GM21723 (cell line): ENCODE results near the gene MGAT1.
"Not testable (repeated sequence)": the region's sequence is repeated elsewhere in the genome, so short reads cannot be mapped to it uniquely, and the experiment has no call there.

ENCODE experiments used
- ATAC-seq: cut with Tn5 transposase; IDR thresholded peaks from one replicate; pipeline ENCODE4 v1.9.1; 2021; ENCODE audit warnings: mild to moderate bottlenecking, moderate library complexity; ENCODE audit not compliant: unreplicated experiment

MGAT1 gene

GRCh38 chr5:180807046-180807445, 4.4 kb upstream of the MGAT1 start:
- ATAC-seq, result no peak

DNA sequence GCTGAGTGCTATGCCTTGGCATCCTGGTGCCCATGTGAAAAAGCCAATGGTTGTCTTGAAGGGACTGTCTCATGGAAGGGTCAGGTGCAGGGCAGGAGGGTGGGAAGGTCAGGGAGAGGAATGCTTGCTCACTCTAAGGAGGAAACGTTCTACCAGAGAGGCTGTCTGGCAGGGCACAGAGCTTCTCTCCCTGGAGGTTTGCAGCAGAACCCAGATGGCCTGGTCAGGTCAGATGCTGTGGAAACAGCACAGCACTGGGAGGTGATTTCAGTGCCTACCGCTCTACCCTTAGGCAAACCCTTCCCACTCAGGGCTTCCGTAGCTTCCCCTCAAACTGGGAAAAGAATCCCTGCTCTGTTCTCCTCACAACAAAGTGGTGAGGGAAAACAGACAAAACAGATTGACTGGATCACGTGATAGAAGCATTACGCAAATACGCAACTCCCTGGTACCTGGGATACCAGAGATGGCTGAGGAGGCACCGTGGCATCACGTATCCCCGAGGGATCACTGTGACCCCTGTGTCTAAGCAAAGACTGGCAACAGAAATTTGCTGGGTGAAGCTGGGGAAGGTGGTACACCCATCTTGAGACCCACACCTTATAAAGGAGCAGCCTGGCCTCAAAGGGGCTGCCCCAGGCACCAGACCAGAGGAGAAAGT, 3.9 kb upstream of the MGAT1 start:
- ATAC-seq, result no peak

DNA sequence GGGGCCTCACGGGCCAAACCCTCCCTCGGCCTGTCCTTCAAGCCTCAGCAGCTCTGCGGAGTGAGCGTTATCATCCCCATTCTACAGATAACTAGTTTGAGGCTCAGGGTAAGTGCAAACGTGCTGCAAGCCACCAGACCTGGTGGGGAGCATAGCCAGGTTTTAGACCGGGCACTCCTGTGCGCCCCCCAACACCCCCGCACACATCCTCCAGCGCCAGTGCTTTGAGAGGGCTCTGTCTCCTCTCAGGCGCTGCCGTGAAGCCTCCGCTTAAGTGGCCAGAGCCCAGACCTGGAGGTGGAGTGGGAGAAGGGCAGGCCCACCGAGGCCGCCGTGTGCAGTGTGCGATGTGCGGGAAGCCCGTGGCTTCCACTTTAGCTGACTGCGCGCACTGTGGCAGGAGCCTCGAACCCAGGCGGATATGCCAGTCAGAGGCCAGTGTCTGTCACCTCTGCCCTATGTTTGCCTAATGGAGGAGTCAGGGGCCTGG, 1.6 kb upstream of the MGAT1 start:
- peak; percentile 5 for ATAC-seq

DNA sequence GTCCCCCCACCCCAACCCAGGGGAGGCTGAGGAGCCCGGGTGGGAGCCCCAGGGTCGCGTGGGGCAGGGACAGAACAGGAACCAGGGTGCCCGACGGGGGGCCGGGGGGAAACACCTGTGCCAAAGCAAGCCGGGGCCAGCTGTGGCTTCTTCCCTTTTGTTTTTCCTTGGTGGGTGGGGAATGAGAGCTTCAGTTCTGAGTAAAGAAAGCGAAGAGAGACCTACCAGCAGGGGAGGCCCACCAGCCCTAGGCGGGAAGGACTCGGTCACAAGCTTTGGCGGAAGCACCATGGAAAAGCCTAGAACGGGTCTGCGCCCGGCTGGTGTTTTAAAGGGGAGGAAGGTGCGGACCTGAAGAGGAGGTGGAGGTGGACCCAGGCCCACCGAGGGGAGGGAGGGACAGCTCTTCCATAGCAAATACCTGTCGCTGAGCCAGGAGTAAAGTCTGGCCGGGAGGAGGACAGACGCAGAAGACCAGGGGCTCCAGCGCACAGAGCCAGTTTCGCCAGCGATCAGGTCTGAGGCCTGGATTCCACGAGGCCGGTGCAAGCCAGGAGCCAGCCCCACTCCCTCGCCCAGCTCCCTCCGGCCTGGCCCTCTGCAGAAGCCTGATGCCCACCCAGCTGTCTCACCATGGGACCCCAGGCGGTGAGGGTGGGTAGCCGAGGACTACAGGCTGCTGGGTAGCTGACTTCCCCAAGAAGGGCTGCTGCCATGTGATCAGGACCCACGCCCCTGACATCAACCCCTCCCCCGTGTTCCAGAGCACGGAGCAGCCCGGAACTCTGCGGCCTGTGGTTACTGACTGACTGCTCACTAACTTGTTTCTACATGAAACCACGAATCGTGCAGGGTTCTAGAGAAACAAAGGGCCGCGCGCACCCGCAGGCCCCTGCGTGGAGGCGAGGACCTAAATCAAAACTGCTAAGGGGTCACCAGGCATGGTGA, 849 bp upstream of the MGAT1 start:
- ATAC-seq, result peak; percentile 63

DNA sequence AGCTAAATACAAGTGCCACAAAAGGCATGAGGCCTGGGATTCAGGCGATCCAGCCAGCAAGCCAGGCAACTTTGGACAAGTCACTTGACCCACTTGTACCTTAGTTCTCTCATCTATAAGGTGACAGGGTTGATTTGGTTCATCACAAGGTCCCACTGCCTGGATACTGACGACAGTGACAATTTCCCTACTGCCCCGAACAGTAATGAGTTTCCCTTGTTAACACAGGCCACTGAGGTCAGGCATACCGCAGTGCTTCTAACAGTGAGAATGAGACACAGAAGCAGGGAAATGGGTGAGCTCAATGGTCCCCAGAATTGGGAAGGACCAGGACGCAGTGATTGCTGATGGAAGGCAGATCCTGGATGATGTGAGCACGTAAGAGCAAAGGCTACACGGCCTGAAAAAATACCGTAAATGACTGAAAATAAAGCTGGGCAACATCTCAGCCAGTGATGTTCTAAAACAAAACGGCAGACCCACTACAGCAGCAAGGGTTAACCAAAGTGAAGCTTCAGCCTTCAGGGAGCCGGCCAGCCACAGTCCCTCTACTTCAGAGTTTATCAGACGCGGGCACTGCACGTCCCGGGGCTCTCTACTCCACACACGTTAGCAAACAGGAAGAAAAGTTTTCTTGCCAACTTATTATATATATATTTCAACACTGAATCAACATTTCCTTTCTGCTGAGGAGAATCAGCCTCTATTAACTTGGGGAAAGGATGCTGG, 846 bp downstream of the MGAT1 start:
- no peak for ATAC-seq

GRCh38 chr5:180799902-180800801, 2.5 kb downstream of the MGAT1 start:
- ATAC-seq, result no peak

- no peak for ATAC-seq
These were observed 3.4 kb downstream of the MGAT1 start for GRCh38 chr5:180799194-180799593.

- no peak for ATAC-seq
These were observed 4.4 kb downstream of the MGAT1 start for GRCh38 chr5:180798193-180798592.

GRCh38 chr5:180797256-180798192, 5.1 kb downstream of the MGAT1 start:
- no peak for ATAC-seq

GRCh38 chr5:180795771-180796313, 6.8 kb downstream of the MGAT1 start:
- no peak for ATAC-seq

DNA sequence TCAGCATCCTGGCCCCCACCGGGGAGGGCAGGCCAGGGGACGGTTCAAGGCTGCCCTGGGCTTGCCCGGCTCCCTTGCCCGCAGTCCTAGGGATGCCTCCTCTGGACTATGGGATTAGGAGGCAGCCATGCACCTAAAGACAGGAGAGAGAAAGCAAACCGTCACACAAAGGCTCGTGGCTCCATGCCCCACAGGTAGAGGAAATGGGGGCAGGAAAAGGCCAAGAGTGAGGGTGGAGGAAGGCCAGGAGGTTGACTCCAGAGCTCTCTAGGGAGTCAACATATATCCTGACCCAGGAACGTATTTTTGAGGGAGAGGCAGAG, 9.7 kb downstream of the MGAT1 start:
- ATAC-seq, result no peak

DNA sequence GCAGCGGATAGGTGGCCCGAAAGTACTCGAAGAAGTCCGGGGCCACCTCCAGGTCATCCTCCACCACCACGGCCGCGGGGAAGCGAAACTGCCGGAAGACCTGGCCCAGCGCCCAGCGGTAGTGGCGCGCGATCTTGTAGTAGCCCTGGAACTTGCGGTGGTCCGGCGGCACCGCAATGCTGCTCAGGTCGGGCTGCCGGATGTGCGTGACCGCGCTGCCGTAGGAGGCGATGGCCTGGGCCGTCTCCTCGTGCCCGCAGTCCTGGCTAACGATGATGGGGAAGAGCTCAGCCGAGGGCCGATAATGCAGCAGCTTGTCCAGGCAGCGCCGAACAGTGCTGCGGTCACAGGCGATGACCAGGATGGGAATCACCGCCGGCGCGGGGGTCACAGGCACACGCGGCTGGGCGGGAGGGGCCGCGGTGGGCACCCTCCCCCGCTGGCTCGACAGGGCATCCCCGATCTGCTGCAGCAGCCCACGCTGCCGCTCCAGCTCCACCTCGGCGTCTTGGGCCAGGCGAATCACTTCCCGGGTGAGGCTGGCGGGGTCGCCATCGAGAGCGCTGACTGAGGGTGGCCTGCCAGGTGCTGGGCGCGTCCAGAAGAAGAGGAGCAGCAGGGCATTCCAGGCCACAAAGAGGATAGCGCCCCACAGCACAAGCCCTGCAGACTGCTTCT, 10.2 kb downstream of the MGAT1 start:
- no peak for ATAC-seq

DNA sequence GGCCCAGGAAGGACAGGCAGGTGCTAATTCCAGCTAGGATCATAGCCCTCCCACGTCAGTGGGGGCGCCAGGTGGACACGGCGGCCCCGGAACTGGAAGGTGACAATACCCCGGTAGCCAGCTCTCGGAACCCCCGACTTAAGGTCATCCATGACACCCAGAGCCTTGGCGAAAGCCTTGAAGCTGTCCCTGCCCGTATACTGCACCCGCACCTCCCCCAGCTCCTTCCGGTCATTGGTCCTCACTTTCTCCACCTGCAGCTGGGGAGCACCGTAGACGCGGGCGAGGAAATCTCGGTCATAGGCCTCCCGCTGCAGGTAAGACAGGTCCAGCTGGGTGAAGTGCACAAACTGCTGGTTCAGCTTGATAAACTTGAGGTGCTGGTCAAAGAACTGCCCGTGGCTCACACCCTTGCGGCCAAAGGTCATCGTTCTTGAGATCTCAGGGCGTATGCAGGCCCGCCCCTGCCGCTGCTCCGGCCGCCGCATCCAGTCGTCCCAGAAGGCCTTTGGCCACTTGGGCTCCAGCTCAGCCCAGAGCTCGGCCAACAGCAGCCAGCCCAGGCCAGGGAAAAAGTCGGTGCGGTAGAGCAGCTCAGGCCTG, 10.9 kb downstream of the MGAT1 start:
- no peak for ATAC-seq

DNA sequence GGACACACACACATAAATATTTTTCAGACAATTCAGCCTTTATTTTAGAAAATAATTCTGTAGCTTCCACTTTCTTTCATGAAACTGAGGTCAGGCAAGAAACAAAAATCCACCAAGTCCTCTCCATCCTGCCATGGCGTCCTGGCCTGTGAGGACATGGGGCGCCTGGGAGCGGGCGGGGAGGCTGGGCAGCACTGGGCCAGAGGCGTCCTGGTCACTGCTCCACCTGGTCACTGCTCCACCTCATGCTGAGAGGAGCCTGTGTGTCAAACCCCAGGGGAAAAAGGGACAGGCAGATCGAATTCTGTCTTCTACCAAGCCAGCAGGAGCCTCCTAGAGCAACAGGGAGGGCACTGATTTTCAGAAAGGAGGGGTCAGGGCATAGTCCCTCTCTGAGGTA, 12.1 kb downstream of the MGAT1 start:
- ATAC-seq, result no peak

DNA sequence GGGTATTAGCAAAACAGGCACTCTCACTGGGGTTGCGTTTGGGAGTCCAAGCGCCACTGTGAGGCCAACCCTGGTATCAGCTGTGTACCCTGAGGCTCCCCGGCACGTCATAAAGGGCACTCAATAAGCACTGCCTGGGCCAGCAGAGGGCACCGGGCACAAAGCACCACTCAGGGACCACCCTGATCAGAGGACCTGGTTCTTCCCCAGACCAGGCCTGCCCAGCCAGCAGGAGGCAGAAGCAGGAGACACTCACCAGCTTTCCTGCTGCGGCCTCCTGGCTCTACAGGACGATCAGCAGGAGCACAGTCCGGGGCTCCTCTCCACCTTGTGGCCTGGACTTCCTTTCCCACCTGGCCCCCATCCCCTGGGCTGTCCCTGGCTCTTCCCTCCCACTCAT, 12.6 kb downstream of the MGAT1 start:
- no peak for ATAC-seq

- not testable (repeated sequence) for ATAC-seq
These were observed 13.8 kb downstream of the MGAT1 start for GRCh38 chr5:180788651-180789410.

DNA sequence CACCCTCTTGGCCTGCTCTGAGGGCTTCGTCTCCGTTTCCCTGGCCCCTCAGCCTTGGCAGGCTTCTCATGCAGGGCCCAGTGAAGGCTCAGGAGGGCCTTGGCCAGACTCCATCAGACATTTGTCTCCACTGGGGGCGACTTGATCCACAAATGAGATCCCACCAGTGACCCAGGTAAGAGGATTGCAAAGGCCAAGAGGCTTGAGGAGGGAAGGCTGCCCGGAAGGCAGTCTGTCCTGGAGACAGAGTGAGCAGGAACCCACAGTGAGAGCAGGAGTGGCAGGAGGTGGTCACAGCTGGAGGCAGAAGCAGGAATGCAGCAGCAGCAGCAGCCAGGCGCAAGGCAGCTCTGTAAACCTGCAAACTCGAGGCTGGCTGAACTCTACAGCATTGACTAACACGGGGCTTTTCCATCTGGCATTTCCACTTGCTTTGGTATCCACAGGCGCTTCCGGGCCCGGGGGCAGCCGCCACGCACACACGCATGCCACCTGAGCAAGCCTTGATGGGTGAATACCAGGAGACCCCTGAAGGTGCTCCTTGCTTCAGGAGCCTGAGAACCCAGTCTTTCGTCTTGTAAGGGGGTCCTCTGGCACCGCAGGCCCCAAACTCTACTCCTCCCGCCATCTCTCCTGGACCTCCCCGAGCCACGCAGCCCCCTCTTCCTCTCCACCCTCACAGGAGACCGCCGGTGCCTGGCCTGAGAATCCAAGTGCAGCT, 14.7 kb downstream of the MGAT1 start:
- no peak for ATAC-seq
